Brain microvascular endothelial cell (primary cell): ENCODE results near the gene KCNQ1.

ENCODE experiments used
- DNase-seq: peaks from one replicate; pipeline ENCODE4 v3.0.0-alpha.2; 2020
- H3K27ac ChIP-seq: fragments of 250-450 bp; sonication (Bioruptor Pico); 2 replicates; pipeline ENCODE4 v1.5.1; 2020; ENCODE audit warnings: mild to moderate bottlenecking, moderate library complexity
- H3K27me3 ChIP-seq: fragments of 250-450 bp; sonication (Bioruptor Pico); replicated peaks from 2 replicates; pipeline ENCODE4 v1.5.1; 2020; ENCODE audit warnings: mild to moderate bottlenecking
- H3K36me3 ChIP-seq: fragments of 250-450 bp; sonication (Bioruptor Pico); replicated peaks from 2 replicates; pipeline ENCODE4 v1.5.1; 2020; ENCODE audit warnings: mild to moderate bottlenecking
- H3K4me3 ChIP-seq: 2 replicates; pipeline ENCODE4 v1.5.1; 2011; ENCODE audit warnings: low read depth, mild to moderate bottlenecking, control low read depth, low read length, moderate library complexity
- CTCF ChIP-seq: IDR thresholded peaks from 2 replicates; pipeline ENCODE4 v1.5.1; 2011; ENCODE audit warnings: low read depth, mild to moderate bottlenecking, moderate library complexity, low read length, control low read depth, inconsistent platforms; ENCODE audit errors: missing control alignments
- in situ Hi-C: cut with HindIII; loops from 2 replicates; pipeline ENCODE4 v1.10.0; 2017; ENCODE audit warnings: low sequenced_read_pairs, low pct_ligation_motif_present

Gene KCNQ1

GRCh38 chr11:2834503-2835273 is 389.9 kb downstream of the KCNQ1 start:
- no peak for TF ChIP-seq CTCF
- no peaks in the 10 kb centered on the region for H3K36me3 ChIP-seq
- no peaks in the 10 kb centered on the region for H3K27me3 ChIP-seq
- H3K27ac ChIP-seq, result no peak overlapping the region
- in situ Hi-C loops, result no loop called here
- DNase-seq, result no peak
- H3K4me3 ChIP-seq, result no peak overlapping the region

GRCh38 chr11:2835296-2835695 is 390.5 kb downstream of the KCNQ1 start:
- no peak overlapping the region for H3K4me3 ChIP-seq
- in situ Hi-C loops, result no loop called here
- no peak for TF ChIP-seq CTCF
- no peaks in the 10 kb centered on the region for H3K27me3 ChIP-seq
- no peak for DNase-seq
- no peak overlapping the region for H3K27ac ChIP-seq
- no peaks in the 10 kb centered on the region for H3K36me3 ChIP-seq

GRCh38 chr11:2835751-2836150 is 390.9 kb downstream of the KCNQ1 start:
- no peak for TF ChIP-seq CTCF
- in situ Hi-C loops, result no loop called here

GRCh38 chr11:2836315-2837095 is 391.7 kb downstream of the KCNQ1 start:
- no peaks in the 10 kb centered on the region for H3K36me3 ChIP-seq
- no peak for TF ChIP-seq CTCF
- H3K27ac ChIP-seq, result no peak overlapping the region
- in situ Hi-C loops, result no loop called here
- no peak for DNase-seq
- H3K4me3 ChIP-seq, result no peak overlapping the region
- H3K27me3 ChIP-seq, result no peaks in the 10 kb centered on the region

More at GRCh38 chr11:2835751-2836150, 390.9 kb downstream of the KCNQ1 start:
- Histone ChIP-seq H3K4me3 (no peak overlapping the region), H3K27me3 (no peaks in the 10 kb centered on the region), H3K36me3 (no peaks in the 10 kb centered on the region), H3K27ac (no peak overlapping the region)
- DNase-seq, result no peak

- peak; percentile 3 for DNase-seq
- in situ Hi-C loops, result no loop called here
- H3K4me3 ChIP-seq, result no peak overlapping the region
These were observed 392.3 kb downstream of the KCNQ1 start for GRCh38 chr11:2837096-2837601.

More at GRCh38 chr11:2837096-2837601, 392.3 kb downstream of the KCNQ1 start:
- peak; percentile 48 for TF ChIP-seq CTCF
- no peaks in the 10 kb centered on the region for H3K36me3 ChIP-seq
- H3K27ac ChIP-seq, result no peak overlapping the region
- H3K27me3 ChIP-seq, result no peaks in the 10 kb centered on the region
